SK-N-SH (cell line): ENCODE data around the gene XAGE2.

ENCODE experiments used
- RAD21 ChIP-seq: IDR thresholded peaks from 2 replicates; pipeline ENCODE4 v1.6.1; 2012; ENCODE audit warnings: mild to moderate bottlenecking, low read length
- TF ChIP-seq, protein P1 (sequence below): fragments of 200-600 bp; sonication (generic); IDR thresholded peaks from 2 replicates; pipeline ENCODE4 v1.6.1; 2017; ENCODE audit warnings: antibody characterized with exemption, mild to moderate bottlenecking, moderate library complexity

DNA sequence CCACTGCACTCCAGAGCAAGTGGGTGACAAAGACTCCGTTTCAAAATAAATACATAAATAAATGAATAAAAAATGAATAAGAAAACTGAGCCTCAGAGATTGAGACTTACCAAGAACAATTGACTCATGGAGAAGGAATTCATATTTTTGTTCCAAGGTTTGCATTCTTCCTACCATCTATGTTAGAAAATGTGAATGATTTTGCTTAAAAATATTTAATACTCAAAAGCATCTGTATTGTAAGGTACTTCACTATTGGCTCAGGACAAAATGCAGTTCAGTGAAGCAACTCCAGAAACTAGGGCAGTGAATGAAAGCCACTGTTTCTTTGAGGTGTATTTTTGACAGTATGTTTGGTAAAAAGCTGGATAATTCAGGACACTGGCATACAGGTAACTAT is 54.1 kb downstream of the XAGE2 start:
- TF ChIP-seq RAD21: no peak
- TF ChIP-seq, protein P1, sequence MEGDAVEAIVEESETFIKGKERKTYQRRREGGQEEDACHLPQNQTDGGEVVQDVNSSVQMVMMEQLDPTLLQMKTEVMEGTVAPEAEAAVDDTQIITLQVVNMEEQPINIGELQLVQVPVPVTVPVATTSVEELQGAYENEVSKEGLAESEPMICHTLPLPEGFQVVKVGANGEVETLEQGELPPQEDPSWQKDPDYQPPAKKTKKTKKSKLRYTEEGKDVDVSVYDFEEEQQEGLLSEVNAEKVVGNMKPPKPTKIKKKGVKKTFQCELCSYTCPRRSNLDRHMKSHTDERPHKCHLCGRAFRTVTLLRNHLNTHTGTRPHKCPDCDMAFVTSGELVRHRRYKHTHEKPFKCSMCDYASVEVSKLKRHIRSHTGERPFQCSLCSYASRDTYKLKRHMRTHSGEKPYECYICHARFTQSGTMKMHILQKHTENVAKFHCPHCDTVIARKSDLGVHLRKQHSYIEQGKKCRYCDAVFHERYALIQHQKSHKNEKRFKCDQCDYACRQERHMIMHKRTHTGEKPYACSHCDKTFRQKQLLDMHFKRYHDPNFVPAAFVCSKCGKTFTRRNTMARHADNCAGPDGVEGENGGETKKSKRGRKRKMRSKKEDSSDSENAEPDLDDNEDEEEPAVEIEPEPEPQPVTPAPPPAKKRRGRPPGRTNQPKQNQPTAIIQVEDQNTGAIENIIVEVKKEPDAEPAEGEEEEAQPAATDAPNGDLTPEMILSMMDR: no peak
